ENCODE measurements around the gene COL20A1.

The COL20A1 gene

DNA sequence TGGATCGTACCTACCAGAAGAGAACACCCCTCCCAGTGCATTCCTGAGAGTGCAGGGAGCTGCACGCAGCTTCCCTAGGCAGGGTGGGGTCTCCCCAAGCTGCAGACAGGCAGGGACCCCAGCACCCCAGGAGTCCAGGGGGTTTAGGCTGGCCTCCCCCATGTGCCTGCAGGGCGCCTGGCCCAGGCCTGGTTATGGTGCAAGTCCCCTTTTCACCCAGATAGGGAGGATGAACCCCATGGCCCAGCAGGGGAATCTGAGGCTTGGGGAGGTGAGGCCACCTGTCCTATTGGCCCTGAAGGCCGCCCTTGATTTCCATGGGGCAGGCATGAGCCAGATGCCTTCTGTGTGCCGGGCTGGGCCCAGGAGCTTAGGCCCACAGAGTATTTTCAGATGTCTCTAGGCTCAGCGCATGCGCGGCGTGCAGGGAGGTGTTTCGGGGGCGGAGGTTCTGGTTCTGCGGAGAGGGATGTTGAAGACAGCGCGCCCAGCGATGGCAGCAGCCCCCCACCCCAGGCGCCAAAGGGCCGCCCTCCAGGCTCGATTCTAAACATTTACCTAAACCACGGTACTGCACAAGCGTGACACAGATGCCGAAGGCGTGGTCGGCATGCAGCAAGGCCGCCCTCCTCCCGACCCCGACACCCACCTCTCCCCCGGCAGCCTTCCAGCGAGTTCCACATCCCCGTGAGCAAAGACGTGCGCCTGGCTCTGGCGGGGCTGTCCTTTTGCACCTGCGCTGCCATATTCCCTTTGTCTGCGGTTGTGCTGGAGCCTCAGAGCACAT lies 29.4 kb downstream of the COL20A1 start:
- no peak overlapping the region for H3K4me3 ChIP-seq (ENCODE audit: low read depth, low read length)
- DNase-seq (ENCODE audit: low read depth, low spot score), result no peak
- in situ Hi-C loops (cut with HindIII; ENCODE audit: low sequenced_read_pairs), result no loop called here
- TF ChIP-seq, protein P1, sequence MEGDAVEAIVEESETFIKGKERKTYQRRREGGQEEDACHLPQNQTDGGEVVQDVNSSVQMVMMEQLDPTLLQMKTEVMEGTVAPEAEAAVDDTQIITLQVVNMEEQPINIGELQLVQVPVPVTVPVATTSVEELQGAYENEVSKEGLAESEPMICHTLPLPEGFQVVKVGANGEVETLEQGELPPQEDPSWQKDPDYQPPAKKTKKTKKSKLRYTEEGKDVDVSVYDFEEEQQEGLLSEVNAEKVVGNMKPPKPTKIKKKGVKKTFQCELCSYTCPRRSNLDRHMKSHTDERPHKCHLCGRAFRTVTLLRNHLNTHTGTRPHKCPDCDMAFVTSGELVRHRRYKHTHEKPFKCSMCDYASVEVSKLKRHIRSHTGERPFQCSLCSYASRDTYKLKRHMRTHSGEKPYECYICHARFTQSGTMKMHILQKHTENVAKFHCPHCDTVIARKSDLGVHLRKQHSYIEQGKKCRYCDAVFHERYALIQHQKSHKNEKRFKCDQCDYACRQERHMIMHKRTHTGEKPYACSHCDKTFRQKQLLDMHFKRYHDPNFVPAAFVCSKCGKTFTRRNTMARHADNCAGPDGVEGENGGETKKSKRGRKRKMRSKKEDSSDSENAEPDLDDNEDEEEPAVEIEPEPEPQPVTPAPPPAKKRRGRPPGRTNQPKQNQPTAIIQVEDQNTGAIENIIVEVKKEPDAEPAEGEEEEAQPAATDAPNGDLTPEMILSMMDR (IDR thresholded peaks at IDR 0.05; ENCODE audit: low read depth, low read length), result no peak

GRCh38 chr20:63322933-63323273 lies 29.9 kb downstream of the COL20A1 start:
- TF ChIP-seq, protein P1 (IDR thresholded peaks at IDR 0.05; ENCODE audit: low read depth, low read length), result no peak
- no peak for DNase-seq (ENCODE audit: low read depth, low spot score)
- H3K4me3 ChIP-seq (ENCODE audit: low read depth, low read length), result no peak overlapping the region
- in situ Hi-C loops (cut with HindIII; ENCODE audit: low sequenced_read_pairs), result no loop called here

GRCh38 chr20:63323357-63323981 lies 30.5 kb downstream of the COL20A1 start:
- in situ Hi-C loops (cut with HindIII; ENCODE audit: low sequenced_read_pairs), result no loop called here
- no peak for DNase-seq (ENCODE audit: low read depth, low spot score)
- TF ChIP-seq, protein P1 (IDR thresholded peaks at IDR 0.05; ENCODE audit: low read depth, low read length), result peak; percentile 18
- H3K4me3 ChIP-seq (ENCODE audit: low read depth, low read length), result no peak overlapping the region

DNA sequence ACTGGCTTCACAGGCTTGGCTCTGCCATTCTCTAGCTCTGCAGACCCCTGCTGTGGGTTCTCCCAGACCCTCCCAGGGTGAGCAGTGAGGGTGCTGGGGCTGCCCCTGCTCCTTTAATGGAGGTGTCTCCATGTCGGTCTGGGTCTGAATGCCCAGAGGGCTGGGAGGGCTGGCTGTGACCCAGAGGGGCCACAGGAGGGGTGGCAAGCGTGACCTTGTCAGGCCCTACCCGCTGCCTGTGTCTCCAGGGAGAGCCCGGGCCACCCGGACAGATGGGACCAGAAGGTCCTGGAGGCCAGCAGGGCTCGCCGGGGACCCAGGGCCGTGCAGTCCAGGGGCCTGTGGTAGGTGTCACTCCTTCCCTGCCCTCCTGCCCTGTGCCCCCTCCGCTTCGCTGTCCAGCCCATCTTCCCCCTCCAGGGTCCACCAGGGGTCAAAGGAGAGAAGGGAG lies 32.1 kb downstream of the COL20A1 start:
- no peak overlapping the region for H3K4me3 ChIP-seq (ENCODE audit: low read depth, low read length)
- no peak for DNase-seq (ENCODE audit: low read depth, low spot score)
- TF ChIP-seq, protein P1 (IDR thresholded peaks at IDR 0.05; ENCODE audit: low read depth, low read length), result no peak
- in situ Hi-C loops (cut with HindIII; ENCODE audit: low sequenced_read_pairs), result no loop called here

GRCh38 chr20:63325554-63326313 lies 32.7 kb downstream of the COL20A1 start:
- TF ChIP-seq, protein P1 (IDR thresholded peaks at IDR 0.05; ENCODE audit: low read depth, low read length), result no peak
- in situ Hi-C loops (cut with HindIII; ENCODE audit: low sequenced_read_pairs), result no loop called here
- H3K4me3 ChIP-seq (ENCODE audit: low read depth, low read length), result no peak overlapping the region
- no peak for DNase-seq (ENCODE audit: low read depth, low spot score)

DNA sequence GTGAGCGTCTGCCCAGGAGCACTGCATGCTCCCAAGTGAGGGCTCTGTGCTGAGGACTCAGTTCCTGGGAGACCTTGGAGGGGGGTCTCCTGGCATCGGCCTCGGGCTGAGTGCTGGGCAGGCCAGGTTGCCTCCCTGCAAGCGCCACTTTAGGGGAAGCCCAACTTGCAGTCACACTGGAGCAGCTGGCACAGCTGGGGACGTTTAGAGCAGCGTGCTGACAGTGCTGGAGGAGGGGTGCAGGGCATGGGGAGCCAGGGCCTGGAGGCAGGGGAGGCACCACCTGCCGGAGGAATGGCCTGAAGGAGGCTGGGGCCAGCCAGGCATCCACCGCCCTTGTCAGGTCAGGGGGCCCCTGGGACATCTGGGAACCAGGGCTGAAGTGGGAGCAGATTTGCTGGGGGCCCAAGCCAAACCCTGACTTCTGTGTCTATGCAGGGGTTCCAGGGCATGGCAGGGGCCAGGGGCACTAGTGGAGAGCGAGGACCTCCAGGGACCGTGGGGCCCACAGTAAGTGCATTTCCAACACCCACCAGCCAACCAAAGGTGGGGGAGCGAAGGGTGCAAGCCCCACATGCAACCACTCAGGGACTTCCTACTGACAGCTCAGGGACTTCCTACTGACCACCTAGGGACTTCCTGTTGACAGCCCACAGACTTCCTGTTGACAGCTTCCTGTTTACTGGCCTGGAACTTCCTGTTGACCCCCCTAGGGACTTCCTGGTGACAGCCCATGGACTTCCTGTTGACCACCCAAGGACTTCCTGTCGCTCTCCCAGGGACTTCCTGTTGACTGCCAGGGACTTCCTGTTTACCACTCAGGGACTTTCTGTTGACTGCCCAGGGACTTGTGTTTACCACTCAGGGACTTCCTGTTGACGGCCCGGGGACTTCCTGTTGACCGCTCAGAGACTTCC lies 33.6 kb downstream of the COL20A1 start:
- TF ChIP-seq, protein P1 (IDR thresholded peaks at IDR 0.05; ENCODE audit: low read depth, low read length), result no peak
- no peak for DNase-seq (ENCODE audit: low read depth, low spot score)
- in situ Hi-C loops (cut with HindIII; ENCODE audit: low sequenced_read_pairs), result no loop called here
- no peak overlapping the region for H3K4me3 ChIP-seq (ENCODE audit: low read depth, low read length)

All from astrocyte of the spinal cord (primary cell).